Right lobe of liver (tissue), 4 donors: Measurements from ENCODE around the gene BRICD5.
A peak's percentile ranks its signal among the peaks of the same experiment; 100 is the strongest.

Experiments used
- CTCF ChIP-seq, 4 donors: fragments of 200-600 bp in 3 of 4; fragments of 450-650 bp in 1 of 4; IDR thresholded peaks; one replicate each; pipeline versions ENCODE4 v1.5.1 to v1.8.0; 2016 to 2022; ENCODE audit warnings: antibody characterized with exemption in 4 of 4, mild to moderate bottlenecking in 2 of 4
- POLR2A ChIP-seq: fragments of 450-650 bp; IDR thresholded peaks from one replicate; pipeline ENCODE4 v1.6.1; 2017; ENCODE audit warnings: antibody characterized with exemption, mild to moderate bottlenecking
- donor health status: DM: no; HTN: no; CAD: no.
- donor health status: DM: no; HTN: no; CAD: no.
- donor health status: DM: no; HTN: yes; CAD: no.

GRCh38 chr16:2194852-2195321 lies 15.8 kb downstream of the BRICD5 start:
- TF ChIP-seq POLR2A, result no peak
- peak; percentile 53 to 67 (median 55) for TF ChIP-seq CTCF (IDR thresholded peaks at IDR 0.05)
